Liver (tissue), 9 donors: ENCODE data around the gene EVA1C. TPM values are rescaled to one million over a fixed set of nuclear protein-coding genes. Genes with fewer than 3 reads are reported as not detected.

Experiments
- DNase-seq: peaks from one replicate; pipeline ENCODE4 v3.0.0-alpha.2; 2017; ENCODE audit warnings: low spot score
- H3K27ac ChIP-seq, 2 donors: one replicate each; pipeline ENCODE4 v1.7.0; 2013; ENCODE audit warnings: inconsistent platforms in 2 of 2, low read length in 2 of 2, control low read depth in 1 of 2, low read depth in 1 of 2, mild to moderate bottlenecking in 1 of 2
- H3K27me3 ChIP-seq, 4 donors: one replicate each; pipeline versions ENCODE4 v1.6.1 to v1.7.0; 2013; ENCODE audit warnings: low read length in 3 of 4, inconsistent platforms in 1 of 4, mild to moderate bottlenecking in 1 of 4, moderate library complexity in 1 of 4; ENCODE audit not compliant: control insufficient read depth in 4 of 4, insufficient read depth in 4 of 4
- H3K36me3 ChIP-seq, 4 donors: one replicate each; pipeline versions ENCODE4 v1.6.1 to v1.7.0; 2013; ENCODE audit warnings: low read length in 3 of 4, mild to moderate bottlenecking in 3 of 4, low read depth in 1 of 4, moderate library complexity in 1 of 4; ENCODE audit not compliant: control insufficient read depth in 4 of 4, insufficient read depth in 3 of 4
- H3K4me1 ChIP-seq, 4 donors: one replicate each; pipeline versions ENCODE4 v1.6.1 to v1.7.0; 2013; ENCODE audit warnings: low read length in 3 of 4, mild to moderate bottlenecking in 3 of 4, moderate library complexity in 1 of 4; ENCODE audit not compliant: control insufficient read depth in 4 of 4, insufficient read depth in 4 of 4
- H3K4me3 ChIP-seq, 3 donors: one replicate each; pipeline versions ENCODE4 v1.6.1 to v1.7.0; 2013; ENCODE audit warnings: low read length in 3 of 3, control low read depth in 1 of 3, low read depth in 1 of 3, mild to moderate bottlenecking in 1 of 3
- H3K9ac ChIP-seq, 2 donors: one replicate each; pipeline ENCODE4 v1.7.0; 2013; ENCODE audit warnings: low read length in 2 of 2, mild to moderate bottlenecking in 2 of 2, moderate library complexity in 2 of 2, control low read depth in 1 of 2, low read depth in 1 of 2
- H3K9me3 ChIP-seq, 4 donors: one replicate each; pipeline versions ENCODE4 v1.6.1 to v1.7.0; 2013; ENCODE audit warnings: low read length in 3 of 4; ENCODE audit not compliant: control insufficient read depth in 4 of 4
- EGR1 ChIP-seq, 2 donors: IDR thresholded peaks; 2 replicates each; pipeline ENCODE4 v1.6.1; 2016 to 2018; ENCODE audit warnings: antibody characterized with exemption in 2 of 2, low read depth in 2 of 2
- FOXA1 ChIP-seq: IDR thresholded peaks from 2 replicates; pipeline ENCODE4 v1.6.1; 2016; ENCODE audit warnings: antibody characterized with exemption
- FOXA2 ChIP-seq: IDR thresholded peaks from 2 replicates; pipeline ENCODE4 v1.6.1; 2016; ENCODE audit warnings: antibody characterized with exemption
- GABPA ChIP-seq, 2 donors: IDR thresholded peaks in 1 of 2; conservative IDR thresholded peaks in 1 of 2; 2 replicates each; pipeline ENCODE4 v1.6.1; 2016; ENCODE audit warnings: antibody characterized with exemption in 2 of 2, mild to moderate bottlenecking in 1 of 2, moderate library complexity in 1 of 2
- HNF4A ChIP-seq, 2 donors: conservative IDR thresholded peaks; 2 replicates each; pipeline ENCODE4 v1.6.1; 2016; ENCODE audit warnings: antibody characterized with exemption in 2 of 2, mild to moderate bottlenecking in 2 of 2
- HNF4G ChIP-seq: IDR thresholded peaks from 2 replicates; pipeline ENCODE4 v1.6.1; 2016; ENCODE audit warnings: antibody characterized with exemption
- JUND ChIP-seq, 2 donors: IDR thresholded peaks; 2 replicates each; pipeline ENCODE4 v1.6.1; 2016; ENCODE audit warnings: antibody characterized with exemption in 2 of 2
- NR2F2 ChIP-seq: IDR thresholded peaks from 2 replicates; pipeline ENCODE4 v1.6.1; 2016; ENCODE audit warnings: antibody characterized with exemption
- RAD21 ChIP-seq, 2 donors: IDR thresholded peaks; 2 replicates each; pipeline ENCODE4 v1.6.1; 2016; ENCODE audit warnings: antibody characterized with exemption in 2 of 2, mild to moderate bottlenecking in 2 of 2
- RXRA ChIP-seq, 2 donors: IDR thresholded peaks; 2 replicates each; pipeline ENCODE4 v1.6.1; 2017 to 2018; ENCODE audit warnings: antibody characterized with exemption in 2 of 2, mild to moderate bottlenecking in 1 of 2
- SP1 ChIP-seq: IDR thresholded peaks from 2 replicates; pipeline ENCODE4 v1.6.1; 2018; ENCODE audit warnings: antibody characterized with exemption, mild to moderate bottlenecking
- TAF1 ChIP-seq: conservative IDR thresholded peaks from 2 replicates; pipeline ENCODE4 v1.6.1; 2016; ENCODE audit warnings: antibody characterized with exemption, mild to moderate bottlenecking
- YY1 ChIP-seq: IDR thresholded peaks from 2 replicates; pipeline ENCODE4 v1.6.1; 2016; ENCODE audit warnings: antibody characterized with exemption, mild to moderate bottlenecking
- WGBS: extraction: QIAGEN DNeasy Blood & Tissue Kit; methylation state at CpG from one replicate; pipeline ENCODE4 v1.1.7; 2013; 5-methylcytosine and 5-hydroxymethylcytosine counted together
- polyA plus RNA-seq, 2 donors: library from polyadenylated mRNA; stranded (reverse) in 1 of 2; unstranded in 1 of 2; fragments of 200-250 nt in 1 of 2; fragments of >200 nt in 1 of 2; fragmentation: Nextera tagmentation in 1 of 2; extraction: Ambion mirVana in 1 of 2; gene quantifications; one replicate each; pipeline versions ENCODE4 v1.2.1 to v1.2.3, GENCODE V29; 2013 to 2015
- total RNA-seq, 2 donors: library from RNA; depleted of rRNA; stranded (reverse); fragments of >200 nt; gene quantifications; one replicate each; pipeline ENCODE4 v1.2.3, GENCODE V29; 2014
- TF ChIP-seq, protein P1 (sequence below): fragments of 150-350 bp; IDR thresholded peaks from 2 replicates; pipeline ENCODE4 v1.5.1; 2017; ENCODE audit warnings: improper control_type of control experiment, low read depth, low read length; ENCODE audit not compliant: missing input control
- TF ChIP-seq, protein P2 (sequence below): IDR thresholded peaks from 2 replicates; pipeline ENCODE4 v1.6.1; 2016; ENCODE audit warnings: antibody characterized with exemption
- TF ChIP-seq, protein P3 (sequence below): IDR thresholded peaks from 2 replicates; pipeline ENCODE4 v1.6.1; 2016; ENCODE audit warnings: antibody characterized with exemption
- TF ChIP-seq, protein P4 (sequence below): IDR thresholded peaks from 2 replicates; pipeline ENCODE4 v1.6.1; 2016; ENCODE audit warnings: antibody characterized with exemption, mild to moderate bottlenecking
- TF ChIP-seq, protein P5 (sequence below): IDR thresholded peaks from 2 replicates; pipeline ENCODE4 v1.6.1; 2016; ENCODE audit warnings: antibody characterized with exemption
- donor health status: healthy.
- donor health status: healthy.
- donor health status: healthy.
- donor health status: healthy.
- donor health status: healthy.

Gene EVA1C
- total and polyA plus RNA-seq, 4 donors = 0.47 to 3.3 (median 2.4) TPM

DNA sequence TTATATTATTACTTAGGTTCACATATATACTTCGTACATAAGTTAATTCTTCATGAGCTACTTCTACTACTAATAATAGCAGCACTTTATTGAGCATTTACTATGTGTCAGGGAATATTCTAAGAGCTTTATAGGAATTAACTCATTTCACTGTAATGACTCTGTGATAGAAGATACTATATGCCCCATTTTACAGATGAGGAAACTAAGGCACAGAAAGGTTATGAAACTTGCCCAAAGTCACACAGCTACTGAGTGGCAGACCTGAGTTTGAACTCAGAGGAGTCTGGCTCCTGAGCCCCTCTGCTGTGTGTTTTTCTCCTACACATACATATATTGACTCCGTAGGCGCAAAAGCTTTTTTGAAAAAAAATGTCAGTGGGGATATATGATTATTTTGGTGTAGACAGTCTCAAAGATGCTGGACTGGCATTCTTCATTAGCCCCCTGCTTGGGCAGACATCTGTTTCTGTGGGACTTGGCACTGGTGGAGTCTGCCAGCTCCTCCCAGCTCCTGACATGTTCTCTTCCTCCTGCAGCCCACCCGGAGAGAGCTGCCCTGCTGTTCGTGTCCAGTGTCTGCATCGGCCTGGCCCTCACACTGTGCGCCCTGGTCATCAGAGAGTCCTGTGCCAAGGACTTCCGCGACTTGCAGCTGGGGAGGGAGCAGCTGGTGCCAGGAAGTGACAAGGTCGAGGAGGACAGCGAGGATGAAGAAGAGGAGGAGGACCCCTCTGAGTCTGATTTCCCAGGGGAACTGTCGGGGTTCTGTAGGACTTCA, 102.0 kb downstream of the EVA1C start:
- Histone ChIP-seq H3K4me1 (no peaks in the 10 kb centered on the region), H3K27ac (no peak overlapping the region), H3K4me3 (no peak overlapping the region), H3K9me3 (no peaks in the 10 kb centered on the region), H3K36me3 (no peaks in the 10 kb centered on the region), H3K9ac (no peak overlapping the region), H3K27me3 (no peaks in the 10 kb centered on the region)
- DNase-seq = no peak
- 86% methylated on average over 12 of the region's 12 CpGs for WGBS
- TF ChIP-seq, protein P1, sequence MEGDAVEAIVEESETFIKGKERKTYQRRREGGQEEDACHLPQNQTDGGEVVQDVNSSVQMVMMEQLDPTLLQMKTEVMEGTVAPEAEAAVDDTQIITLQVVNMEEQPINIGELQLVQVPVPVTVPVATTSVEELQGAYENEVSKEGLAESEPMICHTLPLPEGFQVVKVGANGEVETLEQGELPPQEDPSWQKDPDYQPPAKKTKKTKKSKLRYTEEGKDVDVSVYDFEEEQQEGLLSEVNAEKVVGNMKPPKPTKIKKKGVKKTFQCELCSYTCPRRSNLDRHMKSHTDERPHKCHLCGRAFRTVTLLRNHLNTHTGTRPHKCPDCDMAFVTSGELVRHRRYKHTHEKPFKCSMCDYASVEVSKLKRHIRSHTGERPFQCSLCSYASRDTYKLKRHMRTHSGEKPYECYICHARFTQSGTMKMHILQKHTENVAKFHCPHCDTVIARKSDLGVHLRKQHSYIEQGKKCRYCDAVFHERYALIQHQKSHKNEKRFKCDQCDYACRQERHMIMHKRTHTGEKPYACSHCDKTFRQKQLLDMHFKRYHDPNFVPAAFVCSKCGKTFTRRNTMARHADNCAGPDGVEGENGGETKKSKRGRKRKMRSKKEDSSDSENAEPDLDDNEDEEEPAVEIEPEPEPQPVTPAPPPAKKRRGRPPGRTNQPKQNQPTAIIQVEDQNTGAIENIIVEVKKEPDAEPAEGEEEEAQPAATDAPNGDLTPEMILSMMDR = no peak
- TF ChIP-seq SP1 (no peak), FOXA2 (no peak), HNF4G (no peak), JUND (IDR thresholded peaks at IDR 0.05) (no peak), GABPA (IDR thresholded peaks at IDR 0.05 in 1 of 2, conservative IDR thresholded peaks at IDR 0.05 in 1 of 2) (no peak), RXRA (IDR thresholded peaks at IDR 0.05) (no peak), HNF4A (conservative IDR thresholded peaks at IDR 0.05) (no peak), NR2F2 (no peak), YY1 (no peak), EGR1 (IDR thresholded peaks at IDR 0.05; ENCODE audit: low read depth in 2 of 2) (no peak), FOXA1 (no peak), RAD21 (IDR thresholded peaks at IDR 0.05) (no peak), TAF1 (no peak)
- TF ChIP-seq, protein P2, sequence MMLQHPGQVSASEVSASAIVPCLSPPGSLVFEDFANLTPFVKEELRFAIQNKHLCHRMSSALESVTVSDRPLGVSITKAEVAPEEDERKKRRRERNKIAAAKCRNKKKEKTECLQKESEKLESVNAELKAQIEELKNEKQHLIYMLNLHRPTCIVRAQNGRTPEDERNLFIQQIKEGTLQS = no peak
- TF ChIP-seq, protein P3, sequence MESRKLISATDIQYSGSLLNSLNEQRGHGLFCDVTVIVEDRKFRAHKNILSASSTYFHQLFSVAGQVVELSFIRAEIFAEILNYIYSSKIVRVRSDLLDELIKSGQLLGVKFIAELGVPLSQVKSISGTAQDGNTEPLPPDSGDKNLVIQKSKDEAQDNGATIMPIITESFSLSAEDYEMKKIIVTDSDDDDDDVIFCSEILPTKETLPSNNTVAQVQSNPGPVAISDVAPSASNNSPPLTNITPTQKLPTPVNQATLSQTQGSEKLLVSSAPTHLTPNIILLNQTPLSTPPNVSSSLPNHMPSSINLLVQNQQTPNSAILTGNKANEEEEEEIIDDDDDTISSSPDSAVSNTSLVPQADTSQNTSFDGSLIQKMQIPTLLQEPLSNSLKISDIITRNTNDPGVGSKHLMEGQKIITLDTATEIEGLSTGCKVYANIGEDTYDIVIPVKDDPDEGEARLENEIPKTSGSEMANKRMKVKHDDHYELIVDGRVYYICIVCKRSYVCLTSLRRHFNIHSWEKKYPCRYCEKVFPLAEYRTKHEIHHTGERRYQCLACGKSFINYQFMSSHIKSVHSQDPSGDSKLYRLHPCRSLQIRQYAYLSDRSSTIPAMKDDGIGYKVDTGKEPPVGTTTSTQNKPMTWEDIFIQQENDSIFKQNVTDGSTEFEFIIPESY = no peak
- TF ChIP-seq, protein P4, sequence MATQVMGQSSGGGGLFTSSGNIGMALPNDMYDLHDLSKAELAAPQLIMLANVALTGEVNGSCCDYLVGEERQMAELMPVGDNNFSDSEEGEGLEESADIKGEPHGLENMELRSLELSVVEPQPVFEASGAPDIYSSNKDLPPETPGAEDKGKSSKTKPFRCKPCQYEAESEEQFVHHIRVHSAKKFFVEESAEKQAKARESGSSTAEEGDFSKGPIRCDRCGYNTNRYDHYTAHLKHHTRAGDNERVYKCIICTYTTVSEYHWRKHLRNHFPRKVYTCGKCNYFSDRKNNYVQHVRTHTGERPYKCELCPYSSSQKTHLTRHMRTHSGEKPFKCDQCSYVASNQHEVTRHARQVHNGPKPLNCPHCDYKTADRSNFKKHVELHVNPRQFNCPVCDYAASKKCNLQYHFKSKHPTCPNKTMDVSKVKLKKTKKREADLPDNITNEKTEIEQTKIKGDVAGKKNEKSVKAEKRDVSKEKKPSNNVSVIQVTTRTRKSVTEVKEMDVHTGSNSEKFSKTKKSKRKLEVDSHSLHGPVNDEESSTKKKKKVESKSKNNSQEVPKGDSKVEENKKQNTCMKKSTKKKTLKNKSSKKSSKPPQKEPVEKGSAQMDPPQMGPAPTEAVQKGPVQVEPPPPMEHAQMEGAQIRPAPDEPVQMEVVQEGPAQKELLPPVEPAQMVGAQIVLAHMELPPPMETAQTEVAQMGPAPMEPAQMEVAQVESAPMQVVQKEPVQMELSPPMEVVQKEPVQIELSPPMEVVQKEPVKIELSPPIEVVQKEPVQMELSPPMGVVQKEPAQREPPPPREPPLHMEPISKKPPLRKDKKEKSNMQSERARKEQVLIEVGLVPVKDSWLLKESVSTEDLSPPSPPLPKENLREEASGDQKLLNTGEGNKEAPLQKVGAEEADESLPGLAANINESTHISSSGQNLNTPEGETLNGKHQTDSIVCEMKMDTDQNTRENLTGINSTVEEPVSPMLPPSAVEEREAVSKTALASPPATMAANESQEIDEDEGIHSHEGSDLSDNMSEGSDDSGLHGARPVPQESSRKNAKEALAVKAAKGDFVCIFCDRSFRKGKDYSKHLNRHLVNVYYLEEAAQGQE = no peak
- TF ChIP-seq, protein P5, sequence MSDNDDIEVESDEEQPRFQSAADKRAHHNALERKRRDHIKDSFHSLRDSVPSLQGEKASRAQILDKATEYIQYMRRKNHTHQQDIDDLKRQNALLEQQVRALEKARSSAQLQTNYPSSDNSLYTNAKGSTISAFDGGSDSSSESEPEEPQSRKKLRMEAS = no peak
